ENCODE data around the gene HMMR.

The HMMR gene

DNA sequence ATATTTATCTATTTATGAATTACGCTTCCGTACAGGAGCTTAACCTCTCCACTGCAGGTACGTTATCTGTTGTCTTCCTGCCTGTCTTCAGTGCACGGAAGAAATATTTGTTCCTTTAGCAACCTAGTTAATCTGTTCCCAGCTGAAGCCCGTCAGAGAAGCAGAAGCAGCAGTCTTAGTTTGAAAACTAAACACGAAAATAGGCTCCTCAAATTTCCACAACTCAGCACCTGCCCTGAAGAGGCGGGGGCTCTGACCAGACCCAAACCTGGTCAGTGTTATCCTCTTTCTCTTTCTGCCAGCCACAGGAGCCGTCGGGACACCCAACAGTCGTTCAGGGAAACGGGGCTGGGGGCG is 992 bp upstream of the HMMR start:
- Histone ChIP-seq H3K4me3 (ENCODE audit: low read depth, low read length) (peak overlapping the region; percentile 78), H3K27me3 (ENCODE audit: insufficient read depth, low read depth, severe bottlenecking) (no peaks in the 10 kb centered on the region), H3K9me3 (ENCODE audit: severe bottlenecking) (no peaks in the 10 kb centered on the region), H3K27ac (peak overlapping the region; percentile 99), H3K36me3 (peaks cover 19% of the 10 kb centered on the region)
- TF ChIP-seq CTCF (IDR thresholded peaks at IDR 0.05; ENCODE audit: low read depth, low read length): no peak
- no peak for DNase-seq

- TF ChIP-seq CTCF (IDR thresholded peaks at IDR 0.05; ENCODE audit: low read depth, low read length): peak; percentile 31; the same call in 1 of the 2 replicates
- no peaks in the 10 kb centered on the region for H3K27me3 ChIP-seq (ENCODE audit: insufficient read depth, low read depth, severe bottlenecking)
- H3K9me3 ChIP-seq (ENCODE audit: severe bottlenecking): no peaks in the 10 kb centered on the region
- H3K4me3 ChIP-seq (ENCODE audit: low read depth, low read length): peak within 1 kb of the TSS; percentile 96
- H3K27ac ChIP-seq: peak within 1 kb of the TSS; percentile 99
- peaks cover 18% of the 10 kb centered on the region for H3K36me3 ChIP-seq
- peak; percentile 98 for DNase-seq
Measured at GRCh38 chr5:163459819-163460561, 442 bp upstream of the HMMR start, which contains the start of gene NUDCD2. Gene NUDCD2 (minus strand): TSS chr5:163460102. CDS start chr5:163460050, 52 bp downstream.

GRCh38 chr5:163463063-163463435 is 2.6 kb downstream of the HMMR start:
- Histone ChIP-seq H3K4me3 (ENCODE audit: low read depth, low read length) (no peak overlapping the region), H3K36me3 (peaks cover 15% of the 10 kb centered on the region), H3K27me3 (ENCODE audit: insufficient read depth, low read depth, severe bottlenecking) (no peaks in the 10 kb centered on the region), H3K9me3 (ENCODE audit: severe bottlenecking) (no peaks in the 10 kb centered on the region), H3K27ac (no peak overlapping the region)
- DNase-seq: no peak
- no peak for TF ChIP-seq CTCF (IDR thresholded peaks at IDR 0.05; ENCODE audit: low read depth, low read length)

DNA sequence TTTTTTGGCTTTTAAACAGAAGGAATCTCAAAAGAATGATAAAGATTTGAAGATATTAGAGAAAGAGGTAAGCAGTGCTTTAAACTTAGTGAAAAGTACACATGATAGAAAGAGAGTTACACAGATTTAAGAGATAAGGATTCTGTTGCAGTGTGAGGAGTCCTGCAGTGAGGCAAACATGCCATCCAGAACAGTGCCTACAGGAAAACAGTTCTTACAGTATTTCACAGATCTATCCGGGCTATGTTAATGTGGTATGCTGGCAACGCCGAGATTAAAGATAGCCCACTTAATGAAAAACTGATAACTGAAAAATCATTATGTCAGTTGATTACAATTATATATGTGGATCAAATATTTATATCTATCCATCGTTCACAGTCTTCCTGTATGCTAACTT is 7.2 kb downstream of the HMMR start:
- no peak for DNase-seq
- Histone ChIP-seq H3K27ac (no peak overlapping the region), H3K9me3 (ENCODE audit: severe bottlenecking) (no peaks in the 10 kb centered on the region), H3K27me3 (ENCODE audit: insufficient read depth, low read depth, severe bottlenecking) (no peaks in the 10 kb centered on the region), H3K36me3 (peaks cover 46% of the 10 kb centered on the region), H3K4me3 (ENCODE audit: low read depth, low read length) (no peak overlapping the region)
- TF ChIP-seq CTCF (IDR thresholded peaks at IDR 0.05; ENCODE audit: low read depth, low read length): no peak

- DNase-seq: no peak
- no peak for TF ChIP-seq CTCF (IDR thresholded peaks at IDR 0.05; ENCODE audit: low read depth, low read length)
- Histone ChIP-seq H3K4me3 (ENCODE audit: low read depth, low read length) (no peak overlapping the region), H3K27ac (no peak overlapping the region), H3K36me3 (peaks cover 66% of the 10 kb centered on the region), H3K27me3 (ENCODE audit: insufficient read depth, low read depth, severe bottlenecking) (no peaks in the 10 kb centered on the region), H3K9me3 (ENCODE audit: severe bottlenecking) (no peaks in the 10 kb centered on the region)
Measured at GRCh38 chr5:163473635-163474243, 13.3 kb downstream of the HMMR start.
